ENCODE data around the gene CBFA2T2. TPM values are rescaled to one million over a fixed set of nuclear protein-coding genes. Genes with fewer than 3 reads are reported as not detected.

CBFA2T2 gene
- total RNA-seq, 1 donor from 2014 or later: 19.6 TPM

DNA sequence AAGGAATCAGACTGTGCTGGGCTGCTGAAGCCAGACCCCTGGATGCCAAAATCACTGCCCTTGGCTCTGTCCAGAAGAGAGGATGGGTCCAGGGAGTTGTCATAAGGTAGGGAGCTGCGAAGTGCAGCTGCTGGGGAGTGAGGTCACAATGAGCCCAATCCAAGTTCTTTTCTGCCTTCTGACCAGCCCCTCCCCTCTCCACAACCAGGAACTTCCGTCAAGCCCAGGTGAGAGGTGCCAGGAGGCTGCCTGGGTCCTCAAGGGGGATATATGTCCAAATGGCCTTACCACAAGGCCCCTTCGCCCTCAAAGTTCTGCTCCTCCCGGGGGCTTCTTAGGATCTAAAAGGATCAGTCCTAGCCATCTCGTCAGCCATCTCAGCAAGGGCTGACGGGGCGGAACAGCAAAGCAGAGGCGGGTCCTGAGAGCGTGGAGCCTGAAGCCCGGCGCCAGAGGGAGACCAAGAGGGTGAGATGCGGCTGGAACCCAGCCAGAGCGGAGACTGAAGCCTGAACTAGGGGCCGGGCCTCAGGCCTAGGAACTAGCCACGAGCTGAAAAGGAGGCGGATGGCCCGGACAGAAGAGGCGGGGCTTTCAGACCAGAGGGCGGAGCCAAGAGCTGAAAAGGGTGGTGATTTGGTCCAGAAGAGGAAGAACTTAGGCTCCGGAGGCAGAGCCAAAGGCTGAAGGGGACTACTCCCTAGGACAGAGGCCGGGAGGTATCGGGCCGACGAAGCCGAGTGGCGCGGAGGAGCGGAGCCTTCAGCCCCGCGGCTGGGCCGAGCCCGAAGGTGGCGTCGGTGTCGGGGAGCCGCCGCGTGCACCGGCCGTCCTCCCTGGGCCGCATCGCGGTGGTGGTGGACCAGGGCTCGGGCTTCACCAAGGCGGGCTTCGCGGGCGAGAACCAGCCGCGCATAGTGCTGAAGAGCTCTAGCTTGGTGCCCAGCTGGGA, 176.7 kb downstream of the CBFA2T2 start, which contains the start of gene ACTL10:
ACTL10 (plus strand) TSS at position 651 of the 952 bp plus-strand sequence. CDS start 555 bp downstream, outside the sequence.
- peak within 1 kb of the TSS; percentile 65 for H3K27ac Mint-ChIP-seq (ENCODE audit: unreplicated experiment)
- no peaks in the 10 kb centered on the region for H3K36me3 Mint-ChIP-seq (ENCODE audit: unreplicated experiment)
- H3K4me1 Mint-ChIP-seq (ENCODE audit: unreplicated experiment): peaks cover 20% of the 10 kb centered on the region
- peak; percentile 93 for DNase-seq (ENCODE audit: extremely low spot score, unreplicated experiment)
- TF ChIP-seq, protein P1, sequence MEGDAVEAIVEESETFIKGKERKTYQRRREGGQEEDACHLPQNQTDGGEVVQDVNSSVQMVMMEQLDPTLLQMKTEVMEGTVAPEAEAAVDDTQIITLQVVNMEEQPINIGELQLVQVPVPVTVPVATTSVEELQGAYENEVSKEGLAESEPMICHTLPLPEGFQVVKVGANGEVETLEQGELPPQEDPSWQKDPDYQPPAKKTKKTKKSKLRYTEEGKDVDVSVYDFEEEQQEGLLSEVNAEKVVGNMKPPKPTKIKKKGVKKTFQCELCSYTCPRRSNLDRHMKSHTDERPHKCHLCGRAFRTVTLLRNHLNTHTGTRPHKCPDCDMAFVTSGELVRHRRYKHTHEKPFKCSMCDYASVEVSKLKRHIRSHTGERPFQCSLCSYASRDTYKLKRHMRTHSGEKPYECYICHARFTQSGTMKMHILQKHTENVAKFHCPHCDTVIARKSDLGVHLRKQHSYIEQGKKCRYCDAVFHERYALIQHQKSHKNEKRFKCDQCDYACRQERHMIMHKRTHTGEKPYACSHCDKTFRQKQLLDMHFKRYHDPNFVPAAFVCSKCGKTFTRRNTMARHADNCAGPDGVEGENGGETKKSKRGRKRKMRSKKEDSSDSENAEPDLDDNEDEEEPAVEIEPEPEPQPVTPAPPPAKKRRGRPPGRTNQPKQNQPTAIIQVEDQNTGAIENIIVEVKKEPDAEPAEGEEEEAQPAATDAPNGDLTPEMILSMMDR (IDR thresholded peaks at IDR 0.05): peak; percentile 30
- H3K4me3 Mint-ChIP-seq (ENCODE audit: unreplicated experiment): peak within 1 kb of the TSS; percentile 73
- no peaks in the 10 kb centered on the region for H3K9me3 Mint-ChIP-seq (ENCODE audit: unreplicated experiment)
- H3K27me3 Mint-ChIP-seq (ENCODE audit: unreplicated experiment): no peaks in the 10 kb centered on the region

DNA sequence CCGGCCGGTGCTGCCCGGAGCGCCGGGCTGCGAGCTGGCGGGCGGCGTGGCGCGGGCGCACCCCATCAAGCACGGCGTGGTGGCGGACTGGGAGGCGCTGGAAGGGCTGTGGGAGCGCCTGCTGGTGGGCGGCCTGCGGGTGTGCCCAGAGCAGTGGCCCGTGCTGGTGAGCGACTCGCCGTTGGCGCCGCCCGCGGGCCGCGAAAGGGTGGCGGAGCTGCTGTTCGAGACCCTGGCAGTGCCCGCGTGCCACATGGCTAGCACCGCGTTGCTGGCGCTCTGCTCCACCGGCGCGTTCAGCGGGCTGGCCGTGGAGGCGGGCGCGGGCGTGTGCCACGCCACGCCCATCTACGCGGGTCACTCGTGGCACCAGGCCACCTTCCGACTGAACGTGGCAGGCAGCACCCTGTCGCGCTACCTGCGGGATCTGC, 177.4 kb downstream of the CBFA2T2 start:
- TF ChIP-seq, protein P1 (IDR thresholded peaks at IDR 0.05): no peak
- Mint-ChIP-seq H3K9me3 (ENCODE audit: unreplicated experiment) (no peaks in the 10 kb centered on the region), H3K36me3 (ENCODE audit: unreplicated experiment) (no peaks in the 10 kb centered on the region), H3K4me1 (ENCODE audit: unreplicated experiment) (peaks cover 23% of the 10 kb centered on the region), H3K4me3 (ENCODE audit: unreplicated experiment) (peak overlapping the region; percentile 38), H3K27ac (ENCODE audit: unreplicated experiment) (no peak overlapping the region), H3K27me3 (ENCODE audit: unreplicated experiment) (no peaks in the 10 kb centered on the region)
- DNase-seq (ENCODE audit: extremely low spot score, unreplicated experiment): no peak

DNA sequence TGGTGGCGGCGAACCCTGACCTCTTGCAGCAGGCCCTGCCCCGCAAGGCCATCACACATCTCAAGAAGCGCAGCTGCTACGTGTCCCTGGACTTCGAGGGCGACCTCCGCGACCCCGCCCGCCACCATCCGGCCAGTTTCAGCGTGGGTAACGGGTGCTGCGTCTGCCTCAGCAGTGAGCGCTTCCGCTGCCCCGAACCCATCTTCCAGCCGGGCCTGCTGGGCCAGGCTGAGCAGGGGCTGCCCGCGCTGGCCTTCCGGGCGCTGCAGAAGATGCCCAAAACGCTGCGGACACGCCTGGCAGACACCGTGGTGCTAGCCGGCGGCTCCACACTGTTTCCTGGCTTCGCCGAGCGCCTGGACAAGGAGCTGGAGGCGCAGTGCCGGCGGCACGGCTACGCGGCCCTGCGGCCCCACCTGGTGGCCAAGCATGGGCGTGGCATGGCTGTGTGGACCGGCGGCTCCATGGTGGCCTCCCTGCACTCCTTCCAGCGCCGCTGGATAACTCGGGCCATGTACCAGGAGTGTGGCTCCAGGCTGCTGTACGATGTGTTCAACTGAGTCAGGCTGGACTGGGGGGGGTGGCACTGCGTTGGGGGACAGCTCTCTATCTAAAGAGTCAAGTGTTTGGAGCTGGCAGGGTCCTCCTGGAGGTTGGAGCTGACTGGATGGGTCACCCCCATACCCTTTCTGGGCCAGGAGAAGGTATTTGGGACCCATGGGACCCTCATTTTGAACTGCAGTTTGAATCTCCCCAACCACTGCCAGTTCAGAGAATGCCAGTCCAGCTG, 178.0 kb downstream of the CBFA2T2 start:
- no peaks in the 10 kb centered on the region for H3K9me3 Mint-ChIP-seq (ENCODE audit: unreplicated experiment)
- TF ChIP-seq, protein P1 (IDR thresholded peaks at IDR 0.05): peak; percentile 73
- H3K27me3 Mint-ChIP-seq (ENCODE audit: unreplicated experiment): no peaks in the 10 kb centered on the region
- H3K4me3 Mint-ChIP-seq (ENCODE audit: unreplicated experiment): peak overlapping the region; percentile 38
- peaks cover 26% of the 10 kb centered on the region for H3K4me1 Mint-ChIP-seq (ENCODE audit: unreplicated experiment)
- peak; percentile 90 for DNase-seq (ENCODE audit: extremely low spot score, unreplicated experiment)
- H3K36me3 Mint-ChIP-seq (ENCODE audit: unreplicated experiment): no peaks in the 10 kb centered on the region
- no peak overlapping the region for H3K27ac Mint-ChIP-seq (ENCODE audit: unreplicated experiment)

DNA sequence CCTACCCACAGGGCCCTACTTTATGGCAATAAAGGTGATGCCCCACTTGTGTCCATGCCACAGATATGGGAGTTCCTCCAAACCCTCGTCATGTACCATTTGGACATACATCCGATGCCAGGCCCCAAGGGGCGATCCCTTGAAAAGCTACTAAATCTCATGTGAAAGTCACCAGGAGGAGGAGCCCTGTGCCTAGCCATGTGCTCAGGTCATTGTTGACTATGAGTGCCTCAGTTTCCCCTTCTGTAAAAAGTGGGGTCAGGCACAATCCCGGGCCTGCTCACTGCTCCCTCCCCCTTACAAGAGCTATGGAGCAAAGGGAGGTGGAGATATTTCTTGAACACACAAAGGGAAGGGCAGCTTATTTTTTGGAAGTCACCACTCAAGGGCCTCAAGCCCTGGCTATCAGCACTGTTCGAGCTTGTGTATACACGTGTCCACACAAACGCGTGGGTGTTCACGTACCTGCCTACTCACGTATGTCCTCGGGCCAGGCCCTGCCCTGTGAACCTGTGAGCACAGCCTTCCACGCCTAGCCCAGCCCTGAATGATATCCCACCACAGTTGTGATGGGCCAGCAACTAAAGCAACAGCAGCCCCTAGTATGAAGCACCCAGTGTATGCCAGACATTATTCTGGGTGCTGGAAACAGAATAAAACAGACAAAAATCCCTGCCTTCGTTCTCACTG, 178.7 kb downstream of the CBFA2T2 start:
- no peak overlapping the region for H3K4me3 Mint-ChIP-seq (ENCODE audit: unreplicated experiment)
- DNase-seq (ENCODE audit: extremely low spot score, unreplicated experiment): no peak
- H3K27me3 Mint-ChIP-seq (ENCODE audit: unreplicated experiment): no peaks in the 10 kb centered on the region
- no peaks in the 10 kb centered on the region for H3K9me3 Mint-ChIP-seq (ENCODE audit: unreplicated experiment)
- TF ChIP-seq, protein P1 (IDR thresholded peaks at IDR 0.05): no peak
- H3K4me1 Mint-ChIP-seq (ENCODE audit: unreplicated experiment): peaks cover 32% of the 10 kb centered on the region
- no peaks in the 10 kb centered on the region for H3K36me3 Mint-ChIP-seq (ENCODE audit: unreplicated experiment)
- H3K27ac Mint-ChIP-seq (ENCODE audit: unreplicated experiment): no peak overlapping the region
